OCI-LY3 (cell line): ENCODE measurements around the gene IL32.

Experiments
- EZH2phosphoT487 ChIP-seq: fragments of 200-600 bp; shearing (Covaris generic); IDR thresholded peaks from 2 replicates; pipeline ENCODE4 v1.6.1; 2018; ENCODE audit warnings: antibody characterized with exemption, mixed run types, low read depth
- TF ChIP-seq, protein P1 (sequence below): fragments of 200-600, 300-600 bp; sonication (generic); IDR thresholded peaks from 2 replicates; pipeline ENCODE4 v1.5.1; 2014; ENCODE audit warnings: antibody characterized with exemption, low read length, low read depth

GRCh38 chr16:3046641-3047386, 18.6 kb upstream of the IL32 start:
- TF ChIP-seq, protein P1, sequence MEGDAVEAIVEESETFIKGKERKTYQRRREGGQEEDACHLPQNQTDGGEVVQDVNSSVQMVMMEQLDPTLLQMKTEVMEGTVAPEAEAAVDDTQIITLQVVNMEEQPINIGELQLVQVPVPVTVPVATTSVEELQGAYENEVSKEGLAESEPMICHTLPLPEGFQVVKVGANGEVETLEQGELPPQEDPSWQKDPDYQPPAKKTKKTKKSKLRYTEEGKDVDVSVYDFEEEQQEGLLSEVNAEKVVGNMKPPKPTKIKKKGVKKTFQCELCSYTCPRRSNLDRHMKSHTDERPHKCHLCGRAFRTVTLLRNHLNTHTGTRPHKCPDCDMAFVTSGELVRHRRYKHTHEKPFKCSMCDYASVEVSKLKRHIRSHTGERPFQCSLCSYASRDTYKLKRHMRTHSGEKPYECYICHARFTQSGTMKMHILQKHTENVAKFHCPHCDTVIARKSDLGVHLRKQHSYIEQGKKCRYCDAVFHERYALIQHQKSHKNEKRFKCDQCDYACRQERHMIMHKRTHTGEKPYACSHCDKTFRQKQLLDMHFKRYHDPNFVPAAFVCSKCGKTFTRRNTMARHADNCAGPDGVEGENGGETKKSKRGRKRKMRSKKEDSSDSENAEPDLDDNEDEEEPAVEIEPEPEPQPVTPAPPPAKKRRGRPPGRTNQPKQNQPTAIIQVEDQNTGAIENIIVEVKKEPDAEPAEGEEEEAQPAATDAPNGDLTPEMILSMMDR = no peak
- no peak for TF ChIP-seq EZH2phosphoT487
